GM21423 (cell line): ENCODE data around the gene IQCN.
A peak's percentile ranks its signal among the peaks of the same experiment; 100 is the strongest.

Source experiments
- ATAC-seq: cut with Tn5 transposase; IDR thresholded peaks from one replicate; pipeline ENCODE4 v1.9.1; 2021; ENCODE audit warnings: mild to moderate bottlenecking, moderate library complexity; ENCODE audit not compliant: unreplicated experiment

Gene IQCN

DNA sequence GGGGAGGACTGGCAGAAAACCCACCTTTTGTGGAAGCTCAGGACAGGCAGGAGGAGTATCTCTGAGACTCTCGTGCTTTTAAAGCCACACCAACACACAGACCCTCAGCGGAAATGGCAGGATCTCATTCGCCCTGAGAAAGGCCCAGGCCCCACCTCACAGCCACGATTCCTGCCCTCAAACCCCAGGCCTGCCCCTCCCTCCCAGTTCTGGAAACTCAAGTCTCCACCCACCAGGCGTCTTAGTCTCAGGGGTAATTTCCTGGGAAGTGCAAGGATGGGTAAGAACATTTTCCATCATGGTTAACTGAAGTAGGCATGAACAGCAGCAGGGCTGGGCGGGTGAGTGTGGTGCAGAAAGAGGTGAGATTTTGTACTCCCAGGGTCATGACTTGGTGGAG, 40.1 kb downstream of the IQCN start:
- no peak for ATAC-seq

DNA sequence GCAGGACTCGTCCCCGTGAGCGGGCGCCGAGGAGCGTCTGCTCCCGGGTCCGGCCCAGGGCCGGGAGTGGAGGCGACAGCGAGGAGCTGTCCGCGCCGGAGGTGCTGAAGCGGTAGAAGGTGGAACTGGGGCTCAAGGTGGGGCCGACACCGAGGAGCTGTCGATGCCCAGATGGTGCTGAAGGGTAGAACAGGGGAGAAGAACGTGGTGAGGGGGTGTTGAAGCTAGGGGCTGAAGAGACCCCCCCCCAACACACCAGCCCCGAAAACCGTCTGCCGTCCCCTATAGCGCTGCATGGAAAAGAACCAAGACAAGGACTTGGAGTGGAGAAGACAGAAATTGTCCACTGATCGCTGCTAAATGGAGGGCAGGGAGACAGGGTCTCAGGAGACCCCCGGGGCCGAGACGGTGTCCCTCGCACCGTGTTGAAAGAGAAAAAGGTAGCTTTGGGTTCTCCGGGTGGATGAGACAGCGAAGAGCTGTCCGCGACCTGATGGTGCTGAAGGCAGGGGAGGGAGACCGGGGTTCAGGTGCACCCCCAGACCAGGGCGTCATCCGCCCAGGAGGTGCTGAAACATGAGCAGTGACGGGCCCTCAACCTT, 40.9 kb downstream of the IQCN start:
- ATAC-seq: no peak

DNA sequence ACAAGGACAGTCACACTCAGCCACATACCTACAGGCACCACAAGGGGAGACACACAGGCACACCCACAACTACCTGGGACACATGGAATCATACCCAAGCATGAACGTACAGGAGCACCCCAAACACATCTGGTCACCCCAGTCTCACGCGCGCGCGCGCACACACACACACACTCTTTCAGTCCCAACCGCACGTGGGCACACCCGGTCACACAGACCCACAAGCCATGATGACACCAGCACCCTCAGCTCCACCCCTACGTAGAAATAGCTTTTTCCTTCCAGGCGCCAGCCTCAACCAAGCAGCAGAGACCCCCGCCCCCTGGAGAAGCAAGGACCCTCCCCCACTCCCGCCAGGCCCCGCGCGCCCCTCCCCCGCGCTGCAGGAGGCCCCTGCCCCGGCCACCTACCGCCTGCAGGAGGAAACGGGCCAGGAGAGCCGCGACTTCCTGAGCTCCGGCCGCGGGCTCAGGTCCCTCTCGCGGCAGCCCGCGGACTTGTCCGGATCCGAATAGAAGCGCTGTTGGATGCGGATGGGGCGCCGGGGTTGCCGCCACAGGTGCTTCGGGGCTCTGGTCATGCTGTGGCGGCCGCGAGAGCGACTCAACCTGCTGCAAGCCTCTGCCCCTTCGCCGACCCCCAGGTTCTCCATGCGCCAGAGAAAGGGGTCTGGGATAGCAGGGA, 41.6 kb downstream of the IQCN start:
- no peak for ATAC-seq

DNA sequence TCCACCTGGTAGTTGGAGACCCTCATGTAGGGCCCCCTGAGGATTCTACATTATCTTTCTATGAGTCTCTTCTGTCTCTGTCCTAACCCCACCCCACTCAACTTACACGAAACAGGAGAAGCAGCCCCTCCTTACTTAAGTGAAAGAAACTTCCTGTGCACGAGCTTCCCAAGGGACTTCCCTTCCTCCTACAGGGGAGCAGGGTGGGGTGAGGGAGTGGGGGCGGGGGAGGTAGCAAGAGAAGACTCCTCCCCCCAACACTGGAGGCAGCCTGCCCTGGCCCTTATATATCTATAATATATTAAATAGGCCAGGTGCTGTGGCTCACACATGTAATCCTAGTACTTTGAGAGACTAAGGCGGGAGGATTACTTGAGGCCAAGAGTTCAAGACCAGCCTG, 42.5 kb downstream of the IQCN start:
- no peak for ATAC-seq

DNA sequence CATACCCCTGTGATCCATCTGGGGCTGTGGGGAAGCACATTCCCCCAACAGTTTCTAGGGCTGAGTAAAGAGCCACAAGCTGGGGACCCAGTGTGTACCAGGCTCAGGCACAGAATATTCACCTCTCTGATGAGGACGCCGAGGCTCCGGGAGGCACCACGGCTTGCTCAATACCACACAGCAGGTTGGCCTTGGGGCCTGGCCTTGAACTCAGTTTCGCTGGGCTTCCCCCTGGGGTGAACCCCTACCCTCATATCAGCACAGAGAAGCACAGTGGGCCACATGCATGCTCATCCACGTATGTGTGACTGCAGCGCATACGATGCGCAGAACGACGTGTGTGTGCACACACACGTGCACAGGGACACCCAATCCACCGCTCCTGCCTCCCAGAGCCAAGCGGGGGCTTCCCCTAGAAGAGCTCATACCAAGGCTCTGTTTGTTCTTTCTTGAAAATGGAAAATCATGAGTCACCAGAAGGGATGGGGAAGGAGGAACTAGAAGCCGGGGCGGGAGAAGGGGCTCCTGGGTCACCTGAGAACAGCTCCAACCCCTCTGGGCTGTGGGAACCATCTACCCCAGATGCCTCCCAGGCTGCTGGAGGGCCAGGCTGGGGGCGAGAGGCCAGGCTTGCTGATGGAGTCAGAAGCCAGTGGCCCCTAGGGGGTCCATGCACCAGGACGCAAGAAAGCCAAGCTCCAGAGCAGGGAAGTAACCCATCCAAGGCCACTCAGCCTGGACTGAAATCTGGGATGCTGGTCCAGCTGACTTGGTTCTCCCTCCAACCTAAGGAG, 43.1 kb downstream of the IQCN start:
- no peak for ATAC-seq

DNA sequence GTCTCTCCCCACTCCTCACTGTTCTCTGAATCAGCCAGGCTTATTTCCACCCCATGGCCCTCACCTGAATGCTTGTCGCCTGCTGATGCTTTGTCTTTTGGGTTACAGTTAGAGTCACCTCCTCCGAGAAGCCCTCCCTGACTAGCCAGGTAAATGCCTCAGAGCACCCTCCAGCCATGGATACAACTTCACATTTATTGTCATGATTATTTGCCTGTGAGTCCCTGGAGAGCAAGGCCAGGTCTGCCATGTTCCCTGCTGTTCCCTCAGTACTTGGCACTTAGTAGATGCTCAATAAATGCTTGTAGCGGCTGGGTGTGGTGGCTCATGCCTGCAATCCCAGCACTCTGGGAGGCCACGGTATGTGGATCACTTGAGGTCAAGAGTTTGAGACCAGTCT, 44.3 kb downstream of the IQCN start:
- no peak for ATAC-seq

DNA sequence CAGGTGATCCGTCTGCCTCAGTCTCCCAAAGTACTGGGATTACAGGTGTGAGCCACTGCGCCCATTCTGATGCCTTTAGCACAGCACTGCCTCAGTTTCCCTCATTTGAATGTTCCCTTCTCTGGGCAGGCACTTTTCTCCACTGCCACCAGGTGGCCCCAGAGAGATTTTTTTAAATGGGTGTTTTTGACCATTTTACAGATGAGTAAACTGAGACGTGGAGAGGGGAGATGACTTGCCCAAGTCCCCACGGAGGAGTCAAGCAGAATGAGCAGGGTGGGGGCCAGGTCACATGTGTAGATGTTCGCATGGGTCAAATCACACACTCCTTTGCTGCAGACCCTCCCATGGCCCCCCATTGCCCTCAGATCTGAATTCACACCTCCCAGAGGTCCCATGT, 44.8 kb downstream of the IQCN start:
- no peak for ATAC-seq

DNA sequence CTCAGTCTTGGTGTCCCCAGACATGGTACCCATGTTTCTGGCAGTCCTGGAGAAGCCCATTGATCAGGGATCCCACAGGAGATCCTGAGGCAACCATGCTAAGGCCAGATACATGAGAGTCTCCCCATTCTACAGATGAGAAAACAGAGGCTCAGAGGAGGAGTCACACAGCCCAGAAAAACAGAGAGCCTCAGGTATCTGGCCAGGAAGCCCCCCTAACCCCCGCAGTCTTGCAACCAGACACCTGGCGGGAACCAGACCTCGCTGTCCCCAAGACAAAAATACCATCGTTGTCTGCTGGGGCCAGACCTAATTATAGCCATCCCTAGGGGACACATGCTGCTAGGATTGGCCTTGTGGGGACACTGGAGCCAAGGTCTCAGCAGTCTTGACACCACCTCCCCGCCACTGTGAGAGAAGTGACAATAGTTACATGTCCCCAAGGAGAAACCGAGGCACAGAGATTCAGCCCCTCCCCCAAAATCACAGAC, 46.4 kb downstream of the IQCN start:
- ATAC-seq: no peak

DNA sequence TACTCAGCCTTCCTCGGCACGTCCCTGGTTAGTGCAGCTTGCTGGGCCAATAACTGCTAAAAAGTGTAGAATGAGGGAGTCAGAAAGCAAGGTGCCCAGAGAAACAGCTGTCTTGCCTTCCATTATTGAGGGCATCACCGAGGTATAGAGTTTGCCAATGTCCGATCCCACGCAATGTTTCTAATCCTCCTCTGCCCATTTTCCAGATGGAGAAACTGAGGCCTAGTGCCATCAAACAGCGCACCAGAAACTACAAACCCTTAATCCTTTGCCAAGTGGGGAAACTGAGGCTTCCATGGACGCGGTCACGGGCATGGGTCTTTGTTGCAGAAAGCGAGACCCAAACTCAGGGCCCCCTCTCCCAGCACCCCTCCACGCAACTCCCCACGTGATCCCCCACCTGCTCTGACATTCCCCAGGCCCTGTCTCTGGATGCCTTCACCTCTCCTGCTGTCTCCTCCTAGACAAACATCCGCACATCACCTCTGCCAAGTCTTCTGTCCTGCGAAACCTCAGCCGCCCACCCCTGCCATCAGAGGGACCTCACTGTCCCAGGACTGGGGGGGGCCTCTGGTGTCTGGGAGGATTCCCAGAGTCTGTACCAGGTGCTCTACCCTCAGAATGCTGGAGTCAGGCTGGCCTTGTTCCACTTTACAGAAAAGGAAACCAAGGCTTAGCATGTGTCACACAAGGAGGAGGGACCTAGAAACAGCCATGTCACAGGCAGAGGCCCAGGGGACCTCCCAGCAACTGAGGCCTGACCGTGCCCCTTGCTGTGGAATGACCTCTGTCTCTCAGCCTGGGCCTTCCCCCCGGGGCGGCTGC, 47.1 kb downstream of the IQCN start:
- ATAC-seq: no peak

DNA sequence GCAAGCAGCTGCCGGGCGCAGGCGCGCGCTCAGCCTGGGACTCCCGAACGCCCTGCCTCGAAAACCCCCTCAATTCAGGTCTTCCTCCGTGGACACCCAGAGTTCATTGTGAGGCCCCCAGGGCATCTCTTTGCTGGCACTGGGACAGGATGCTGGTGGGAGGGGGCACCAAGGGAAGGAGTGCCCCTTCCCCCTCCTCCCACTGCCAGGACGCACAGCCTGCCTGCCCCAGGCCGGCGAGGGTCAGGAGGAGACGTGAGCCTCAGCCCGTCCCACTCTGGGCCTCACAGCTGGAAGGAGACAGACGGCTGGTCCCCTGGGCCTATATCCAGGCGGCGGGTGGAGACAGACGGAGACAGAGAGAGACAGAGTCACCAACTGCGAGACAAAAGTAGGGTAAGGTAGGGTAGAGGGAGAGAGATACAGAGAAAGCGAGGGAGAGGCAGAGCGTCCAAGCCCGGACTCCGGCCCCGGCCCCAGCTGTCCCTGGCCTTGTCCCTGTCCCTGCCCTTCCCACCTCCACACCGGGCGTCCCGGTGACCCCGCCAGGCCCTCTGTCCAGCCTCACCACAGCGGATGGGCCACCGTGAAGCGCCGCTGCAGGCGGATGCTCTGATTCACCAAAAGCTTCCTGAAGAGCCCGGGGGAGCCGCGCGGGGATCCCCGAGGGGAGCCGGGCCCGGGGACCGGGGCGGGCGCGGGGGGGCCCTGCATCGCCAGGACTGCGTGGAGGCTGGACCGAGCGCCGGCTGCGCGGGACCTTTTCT, 48.4 kb downstream of the IQCN start, which contains the start of gene PDE4C:
TSS of gene PDE4C (minus strand) at position 737 of the 767 bp plus-strand sequence. CDS start at position 714, 23 bp downstream.
- ATAC-seq: no peak

DNA sequence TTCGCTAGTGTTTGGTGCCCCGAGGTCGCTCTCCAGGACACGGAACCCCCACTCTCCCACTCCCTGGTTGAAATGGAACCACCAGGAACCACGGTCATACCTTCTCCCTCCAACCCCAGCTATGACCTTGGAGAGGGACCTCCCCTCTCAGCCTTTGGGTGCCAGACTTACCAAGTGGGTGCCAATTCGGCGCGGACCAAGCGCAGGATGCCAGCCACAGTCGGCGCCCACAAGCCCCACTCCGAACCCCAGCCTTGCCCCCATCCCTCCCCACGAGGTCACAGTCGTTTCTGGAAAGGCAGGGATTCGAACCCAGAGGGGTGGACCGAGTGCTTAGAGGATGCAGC, 48.9 kb downstream of the IQCN start:
- ATAC-seq: no peak

DNA sequence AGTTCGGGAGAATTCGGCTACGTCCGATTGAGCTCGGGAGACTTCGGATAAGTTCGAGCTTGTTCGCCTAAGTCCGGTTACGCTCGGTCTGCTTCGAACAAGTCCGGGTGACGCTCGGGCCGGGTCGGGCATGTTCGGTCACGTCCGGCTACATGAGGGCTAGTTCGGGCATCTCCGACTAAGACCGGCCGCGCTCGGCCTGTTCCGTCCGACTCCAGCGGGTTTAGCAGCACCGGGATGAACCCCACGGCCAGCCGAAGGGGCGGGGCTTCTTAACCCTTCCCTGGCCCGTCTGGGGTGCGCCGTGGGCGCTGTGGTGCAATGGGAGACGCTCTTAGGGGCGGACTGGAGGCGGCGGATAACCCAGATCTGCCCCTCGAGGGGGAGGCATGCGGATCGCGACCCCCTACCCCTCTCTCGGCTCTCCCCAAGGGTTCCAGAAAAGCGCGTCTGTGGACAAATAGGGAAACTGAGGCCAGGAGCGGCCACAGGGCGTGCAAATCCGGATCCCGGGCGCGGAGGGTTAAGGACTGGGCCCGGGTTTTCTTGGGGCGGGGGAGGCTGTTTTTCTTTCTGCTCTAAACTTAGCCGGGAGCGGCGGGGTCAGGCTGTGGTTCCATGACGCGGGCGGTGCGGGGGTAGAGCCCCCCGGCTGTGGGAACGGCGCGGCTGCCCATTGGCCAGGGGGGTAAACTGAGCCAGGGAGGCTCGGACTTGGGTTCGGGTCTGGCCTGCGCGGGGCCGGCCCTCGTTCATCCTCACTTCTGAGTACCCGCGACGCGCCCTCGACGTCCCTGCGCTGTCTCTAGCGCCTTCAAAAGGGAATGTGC, 49.5 kb downstream of the IQCN start:
- ATAC-seq: peak; percentile 88

DNA sequence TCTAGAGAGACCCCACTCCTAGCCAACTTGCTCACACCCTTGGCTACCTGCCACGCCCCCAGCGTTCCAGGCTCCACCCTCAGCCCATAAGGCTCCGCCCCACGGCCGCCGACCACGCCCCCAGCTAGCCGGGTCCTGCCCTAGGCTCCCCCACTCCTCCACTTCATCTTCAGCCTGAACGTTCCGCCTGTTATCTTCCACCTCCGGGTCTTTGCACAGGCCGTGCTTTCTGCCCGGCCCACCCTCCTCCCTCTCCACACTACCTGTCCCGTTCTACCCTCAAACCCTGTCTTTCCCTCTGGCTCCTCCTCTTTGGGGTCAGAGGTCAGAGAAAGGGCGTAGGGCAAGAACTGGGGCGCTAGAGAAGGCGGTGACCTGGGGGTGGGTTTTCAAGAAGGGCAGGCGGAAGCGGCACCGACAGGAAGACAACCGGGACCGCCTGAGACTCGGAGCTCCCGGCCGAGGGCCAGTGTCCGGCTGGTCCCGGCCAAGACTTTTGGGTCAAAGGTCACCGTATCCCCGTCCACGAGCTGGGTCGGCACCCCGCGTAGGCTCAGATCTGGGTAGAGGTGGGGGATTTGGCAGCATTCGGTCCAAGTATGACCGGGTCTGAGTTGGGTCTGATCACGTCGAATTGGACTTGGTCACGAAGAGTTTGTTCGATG, 50.3 kb downstream of the IQCN start:
- no peak for ATAC-seq

DNA sequence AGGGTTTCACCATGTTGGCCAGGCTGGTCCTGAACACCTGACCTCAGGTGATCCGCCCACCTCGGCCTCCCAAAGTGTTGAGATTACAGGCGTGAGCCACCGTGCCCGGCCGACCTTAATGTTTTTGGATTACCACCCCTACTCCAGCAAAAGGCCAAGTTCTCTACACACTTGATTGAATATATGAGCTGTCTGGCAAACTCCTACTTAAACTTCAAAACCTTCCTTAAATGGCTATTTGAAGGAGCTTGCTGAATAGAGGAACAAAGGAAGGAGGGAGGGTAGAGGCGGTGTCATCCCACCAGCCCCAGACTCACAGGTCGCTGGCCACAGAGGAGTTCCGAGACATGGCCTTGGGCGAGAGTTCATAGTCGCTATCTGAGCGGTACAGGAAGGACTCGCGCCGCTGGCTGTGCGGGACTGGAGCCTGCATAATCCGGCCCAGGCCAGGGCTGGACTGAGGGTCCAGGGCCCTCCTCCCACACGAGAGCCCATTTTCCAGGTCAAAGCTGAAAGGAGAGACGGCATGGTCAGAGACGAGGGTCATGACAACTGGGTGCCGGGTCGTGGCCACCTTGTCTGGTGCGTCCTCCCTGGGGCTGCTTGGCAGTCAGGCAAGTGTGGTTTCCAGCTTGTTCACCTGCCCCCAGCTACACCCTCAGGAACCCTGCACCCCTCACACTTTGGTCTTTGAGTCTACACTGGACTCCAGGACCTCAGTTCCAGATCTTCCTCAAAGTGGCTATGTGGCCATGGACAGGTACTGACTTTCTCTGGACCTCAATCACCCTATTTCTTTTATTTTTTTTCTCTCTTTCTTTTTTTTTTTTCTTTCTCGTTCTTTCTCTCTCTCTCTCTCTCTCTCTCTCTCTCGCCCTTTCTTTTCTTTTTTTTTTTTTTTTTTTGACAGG, 52.2 kb downstream of the IQCN start:
- ATAC-seq: no peak

DNA sequence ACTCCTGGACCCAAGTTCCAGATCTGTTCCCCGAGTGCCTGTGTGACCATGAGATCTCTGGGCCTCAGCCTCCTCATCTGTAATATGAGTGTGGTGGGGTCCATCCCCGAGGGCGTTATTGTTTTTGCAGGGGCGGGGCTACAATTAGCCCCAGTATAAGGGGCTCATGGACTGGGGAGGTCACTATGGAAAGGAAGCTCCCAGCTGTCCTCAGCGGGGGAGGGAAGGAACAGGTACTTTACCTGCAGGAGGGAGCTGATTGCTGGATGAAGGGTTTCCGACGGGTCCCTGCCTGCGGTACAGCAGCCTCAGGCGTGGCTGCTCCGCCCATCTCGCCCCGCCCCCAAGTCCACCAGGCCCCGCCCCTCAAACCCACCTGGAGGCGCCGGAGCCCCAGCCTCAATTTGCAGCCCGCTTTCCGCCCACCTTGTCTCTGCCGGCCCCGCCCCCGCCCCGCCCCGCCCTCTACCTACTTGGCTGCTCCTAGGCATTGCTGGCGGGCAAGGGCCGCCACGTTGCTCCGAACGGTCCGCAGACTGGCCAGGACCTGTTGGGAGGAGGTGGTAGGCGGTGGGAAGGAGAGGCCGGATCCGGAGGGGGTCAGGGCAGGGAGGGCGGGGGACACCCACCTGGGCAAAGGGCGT, 53.5 kb downstream of the IQCN start:
- ATAC-seq: no peak

DNA sequence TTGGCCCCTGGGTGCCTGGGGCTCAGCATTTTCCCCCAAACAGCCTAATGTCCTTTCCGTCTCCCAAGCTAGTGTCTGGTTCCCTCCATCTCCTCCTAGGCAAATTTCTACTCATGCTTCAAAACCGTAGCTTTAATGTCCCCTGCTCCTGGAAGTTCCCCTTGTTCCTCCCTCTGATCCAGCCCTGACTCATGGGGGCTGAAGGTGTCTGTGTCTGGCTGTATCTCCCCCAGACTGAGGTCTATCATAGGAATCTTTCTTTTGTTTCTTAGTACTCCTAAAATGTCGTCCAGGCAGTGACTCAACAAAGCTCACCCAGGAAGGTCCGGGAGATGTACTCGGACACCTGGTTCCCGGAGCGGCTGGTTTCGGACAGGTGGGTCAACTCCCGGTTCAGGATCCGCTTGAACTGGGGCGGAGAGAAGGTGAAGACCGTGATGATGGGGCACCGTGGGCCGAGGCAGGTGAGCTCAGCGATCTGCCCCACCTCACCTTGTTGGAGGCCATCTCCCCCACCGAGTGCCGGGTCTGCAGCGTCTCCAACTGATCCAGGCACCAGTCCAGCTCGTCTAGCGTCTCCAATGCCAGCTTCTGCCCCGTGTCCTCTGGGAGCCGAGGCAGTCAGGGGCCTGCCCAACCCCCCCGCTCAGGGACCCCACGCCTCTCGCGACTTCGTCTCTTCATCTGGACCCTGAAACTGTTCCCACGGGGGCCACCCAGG, 54.2 kb downstream of the IQCN start:
- no peak for ATAC-seq

DNA sequence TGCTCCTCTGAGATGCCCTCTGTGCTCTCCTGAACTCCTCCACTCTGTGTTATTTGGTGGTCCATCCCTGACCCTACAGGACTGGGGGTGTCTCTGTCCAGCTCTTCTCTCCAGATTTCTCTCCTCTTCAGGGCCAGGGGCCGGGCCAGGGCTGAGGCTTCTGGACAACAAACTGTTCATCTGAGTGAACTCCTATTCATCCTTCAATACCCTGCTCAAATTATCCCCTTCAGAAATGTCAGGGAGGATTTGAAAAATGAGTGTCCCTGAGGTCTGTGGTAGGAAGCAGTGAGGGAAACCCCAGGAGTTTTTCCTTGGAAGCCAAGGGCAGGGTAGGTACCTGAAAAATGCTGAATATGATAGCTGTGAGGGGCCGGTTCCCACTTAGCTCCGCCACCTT, 55.7 kb downstream of the IQCN start:
- no peak for ATAC-seq
